Left kidney (tissue), 2 donors: ENCODE data around the gene OAS2. TPM values are rescaled to one million over a fixed set of nuclear protein-coding genes. Genes with fewer than 3 reads are reported as not detected.
A peak's percentile ranks its signal among the peaks of the same experiment; 100 is the strongest.
"Not testable (repeated sequence)": the region's sequence is repeated elsewhere in the genome, so short reads cannot be mapped to it uniquely, and the experiment has no call there.

Experiments used
- DNase-seq: peaks from one replicate; pipeline ENCODE4 v3.0.0-alpha.2; 2013
- polyA plus RNA-seq: library from polyadenylated mRNA; unstranded; fragments of 120-200 nt; gene quantifications from one replicate; pipeline ENCODE4 v1.2.1, GENCODE V29; 2013; ENCODE audit not compliant: insufficient read length

OAS2 gene
- polyA plus RNA-seq, 1 donor, result 9.9 TPM

DNA sequence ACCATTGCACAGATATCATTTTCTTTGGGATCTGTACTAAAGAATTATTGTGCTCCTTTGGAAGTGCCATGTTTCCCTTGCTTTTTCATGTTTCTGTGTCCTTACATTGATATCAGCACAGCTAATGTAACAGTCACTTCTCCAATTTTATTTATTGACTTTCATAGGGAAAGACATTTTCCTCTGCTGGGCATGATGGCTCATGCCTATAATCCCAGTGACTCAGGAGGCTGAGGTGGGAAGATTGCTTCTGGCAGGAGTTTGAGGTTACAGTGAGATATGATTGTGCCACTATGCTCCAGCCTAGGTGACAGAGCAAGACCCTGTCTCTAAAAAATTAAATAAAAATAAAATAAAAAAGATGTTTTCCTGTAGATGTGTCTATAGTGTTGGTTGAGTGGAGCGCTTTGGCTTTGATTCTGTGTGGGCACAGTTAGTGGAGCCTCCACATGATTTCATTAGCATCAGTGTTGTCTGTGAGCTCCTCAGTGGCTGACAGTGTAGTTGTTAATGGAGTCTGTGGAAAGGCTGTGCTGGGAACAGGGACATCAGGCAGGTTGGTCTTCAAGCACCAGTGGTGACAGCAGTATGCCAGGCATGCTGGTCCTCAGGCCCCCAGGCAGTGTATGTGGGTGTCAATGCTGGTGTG lies 7.4 kb downstream of the OAS2 start:
- DNase-seq, result no peak

DNA sequence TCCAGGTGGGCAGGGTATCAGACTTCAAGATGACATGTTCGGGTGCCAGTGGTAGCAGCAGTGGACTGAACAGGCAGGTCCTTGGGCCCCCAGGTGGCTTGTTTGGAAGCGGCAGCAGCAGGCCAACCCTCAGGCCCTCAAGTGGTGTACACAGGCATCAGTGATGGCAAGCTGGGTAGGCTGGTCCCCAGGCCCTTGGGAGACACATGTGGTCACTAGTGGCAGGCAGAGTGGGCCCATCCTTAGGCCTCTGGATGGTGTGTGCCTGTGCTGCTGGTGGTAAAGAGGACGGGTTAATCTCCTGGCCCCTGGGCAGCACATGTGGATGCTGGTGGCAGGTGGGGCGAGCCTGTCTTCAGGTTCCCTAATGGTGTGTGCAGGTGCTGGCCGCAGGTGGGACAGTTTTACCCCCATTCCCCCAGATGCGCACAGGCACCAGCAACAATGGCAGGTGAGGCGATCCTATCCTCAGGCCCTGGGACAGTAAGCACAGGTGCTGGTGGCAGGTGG lies 8.0 kb downstream of the OAS2 start:
- no peak for DNase-seq

DNA sequence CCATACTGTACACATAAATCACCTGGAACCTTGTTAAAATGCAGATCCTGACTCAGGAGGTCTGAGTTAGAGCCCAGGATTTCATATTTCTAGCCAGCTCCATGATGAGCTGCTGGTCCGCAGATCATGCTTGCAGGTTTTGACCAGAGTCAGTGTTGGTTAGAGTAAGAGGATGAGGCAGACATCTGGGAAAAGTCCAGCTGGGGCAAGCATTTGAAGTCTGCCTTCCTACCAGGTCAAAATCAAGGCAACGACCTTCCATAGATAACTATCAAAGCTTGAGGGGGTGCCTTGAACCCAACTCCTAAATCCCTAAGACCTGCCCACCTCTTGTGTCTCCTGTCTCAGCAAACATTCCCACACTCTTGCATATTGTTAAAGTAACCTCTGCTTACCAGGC lies 9.2 kb downstream of the OAS2 start:
- no peak for DNase-seq

DNA sequence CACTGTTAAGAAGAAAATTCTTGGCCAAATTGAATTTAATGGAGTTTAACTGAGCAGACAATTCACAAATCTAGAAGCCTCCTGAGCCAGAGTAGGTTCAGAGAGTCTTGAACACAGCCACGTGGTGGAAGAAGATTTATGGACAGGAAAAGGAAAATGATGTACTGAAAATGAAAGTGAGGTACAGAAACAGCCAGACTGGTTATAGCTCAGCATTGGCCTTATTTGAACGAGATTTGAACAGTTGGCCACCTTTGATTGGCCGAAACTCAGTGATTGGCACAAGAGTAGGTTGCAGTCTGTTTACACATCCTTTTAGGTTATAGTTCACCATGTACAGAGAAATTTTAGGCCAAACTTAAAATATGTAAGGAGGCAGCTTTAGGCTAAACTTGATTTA lies 9.9 kb downstream of the OAS2 start:
- no peak for DNase-seq

DNA sequence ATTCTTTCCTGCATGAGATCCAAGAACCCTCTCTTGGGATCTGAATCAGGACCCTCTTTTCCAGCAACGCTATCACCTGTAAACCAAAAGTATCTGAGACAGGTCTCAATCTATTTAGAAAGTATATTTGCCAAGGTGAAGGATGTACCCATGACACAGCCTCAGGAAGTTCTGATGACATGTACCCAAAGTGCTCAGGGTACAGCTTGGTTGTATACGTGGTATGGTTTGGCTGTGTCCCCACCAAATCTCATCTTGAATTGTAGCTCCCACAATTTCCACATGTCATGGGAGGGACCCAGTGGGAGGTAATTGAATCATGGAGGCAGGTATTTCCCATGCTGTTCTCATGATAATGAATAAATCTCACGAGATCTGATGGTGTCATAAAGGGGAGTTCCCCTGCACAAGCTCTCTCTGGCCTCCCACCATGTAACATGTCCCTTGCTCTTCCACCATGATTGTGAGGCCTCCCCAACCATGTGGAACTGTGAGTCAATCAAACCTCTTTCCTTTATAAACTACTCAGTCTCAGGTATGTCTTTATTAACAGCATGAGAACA lies 10.6 kb downstream of the OAS2 start:
- DNase-seq, result not testable (repeated sequence)

DNA sequence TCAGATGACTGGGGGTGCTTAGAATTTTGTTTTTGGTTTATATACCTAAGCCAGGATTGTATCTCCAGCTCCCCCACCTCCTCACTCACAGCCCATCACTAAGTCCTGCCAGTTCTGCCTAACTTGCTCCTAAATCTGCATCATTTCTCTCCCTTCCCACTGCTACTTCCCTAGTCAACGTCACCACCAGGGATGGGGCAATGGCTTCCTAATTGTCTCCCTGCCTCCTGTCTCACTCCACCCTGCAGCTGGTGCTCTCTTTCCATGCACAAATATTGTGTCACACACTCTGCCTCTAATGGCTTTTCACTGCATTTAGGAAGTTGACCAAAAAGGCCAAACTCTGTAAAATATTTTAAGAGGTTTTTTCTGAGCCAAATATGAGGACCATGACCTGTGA lies 11.5 kb downstream of the OAS2 start:
- no peak for DNase-seq

DNA sequence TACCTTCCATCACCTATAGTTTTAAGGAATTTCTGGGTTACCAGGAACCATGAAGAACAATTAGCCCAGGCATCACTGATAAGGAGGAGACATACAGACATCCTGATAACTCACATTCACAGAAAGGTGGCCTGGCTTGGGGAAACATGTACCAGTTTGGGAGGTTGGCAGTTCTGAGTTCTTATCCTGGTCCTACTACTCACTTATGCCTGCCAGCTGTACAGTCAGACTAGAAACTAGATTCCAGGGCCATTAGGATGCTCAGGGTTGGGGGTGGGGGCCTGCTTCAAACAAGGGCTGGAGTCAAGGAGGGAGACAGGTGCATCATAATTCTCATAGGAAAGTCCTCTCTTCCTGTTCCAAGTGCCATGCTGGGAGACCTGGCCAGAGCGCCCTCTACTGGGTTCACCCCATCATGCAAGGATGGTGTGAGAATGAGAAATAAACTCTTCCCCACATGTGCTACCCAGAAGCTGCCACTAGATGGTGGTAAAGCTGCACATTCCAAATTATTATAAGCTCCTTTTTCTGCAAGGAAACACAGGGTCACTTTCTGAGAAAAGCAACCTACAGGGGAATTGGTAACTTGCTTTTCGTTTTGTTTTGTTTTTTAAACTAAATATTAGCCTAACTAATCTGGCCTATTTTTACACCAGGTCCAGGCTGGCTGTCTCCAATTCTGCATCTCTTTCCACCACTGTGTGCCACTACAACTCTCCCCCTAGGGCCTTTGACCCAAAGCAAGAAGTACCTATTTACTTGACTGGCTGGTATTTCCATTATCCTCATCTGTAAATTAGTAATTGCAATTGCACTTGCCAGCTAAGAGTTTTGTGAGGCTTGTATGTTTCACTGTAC lies 14.5 kb downstream of the OAS2 start:
- DNase-seq, result peak; percentile 47

DNA sequence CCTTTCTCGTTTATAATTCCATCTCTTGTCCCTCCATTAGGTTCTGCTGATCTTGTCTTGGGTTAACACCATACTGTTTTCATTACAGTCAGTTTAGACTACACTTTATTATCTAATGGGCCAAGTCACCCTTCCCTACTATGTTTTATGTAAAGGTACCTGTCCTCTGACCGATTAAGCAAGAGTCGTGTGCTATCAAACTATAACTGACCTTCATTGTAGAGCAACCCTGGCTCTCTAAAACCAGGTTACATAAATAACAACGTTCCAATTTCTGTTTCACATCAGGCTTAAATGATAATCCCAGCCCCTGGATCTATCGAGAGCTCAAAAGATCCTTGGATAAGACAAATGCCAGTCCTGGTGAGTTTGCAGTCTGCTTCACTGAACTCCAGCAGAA lies 16.7 kb downstream of the OAS2 start:
- no peak for DNase-seq

DNA sequence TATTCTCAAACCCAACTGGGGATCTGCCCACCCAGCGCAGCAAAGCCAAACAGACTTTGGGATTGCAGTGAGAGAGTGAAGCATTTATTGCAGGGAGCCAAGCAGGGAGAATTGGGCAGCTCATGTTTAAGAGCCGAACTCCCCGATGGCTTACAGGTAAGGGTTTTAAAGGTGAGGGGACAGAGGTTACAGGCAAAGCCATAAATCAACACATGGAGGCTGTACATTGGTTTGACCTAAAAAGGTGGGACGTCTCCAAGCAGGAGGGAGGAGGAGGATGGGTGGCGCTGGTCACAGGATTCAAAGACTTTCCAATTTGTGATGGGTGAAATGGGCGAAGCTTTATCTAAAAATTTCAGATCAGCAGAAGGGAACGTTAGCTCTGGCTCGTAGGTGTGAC lies 18.2 kb downstream of the OAS2 start:
- no peak for DNase-seq

DNA sequence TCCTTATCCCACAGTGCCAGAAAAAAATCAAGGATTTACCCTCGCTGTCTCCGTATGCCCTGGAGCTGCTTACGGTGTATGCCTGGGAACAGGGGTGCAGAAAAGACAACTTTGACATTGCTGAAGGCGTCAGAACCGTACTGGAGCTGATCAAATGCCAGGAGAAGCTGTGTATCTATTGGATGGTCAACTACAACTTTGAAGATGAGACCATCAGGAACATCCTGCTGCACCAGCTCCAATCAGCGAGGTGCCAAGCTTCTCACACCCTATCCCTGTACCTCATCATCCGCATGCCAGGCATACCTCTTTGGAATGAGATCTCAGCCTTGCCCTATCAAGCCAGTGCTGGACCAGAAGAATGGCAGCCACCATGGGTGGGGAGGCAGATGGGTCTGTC lies 19.2 kb downstream of the OAS2 start:
- DNase-seq, result no peak

DNA sequence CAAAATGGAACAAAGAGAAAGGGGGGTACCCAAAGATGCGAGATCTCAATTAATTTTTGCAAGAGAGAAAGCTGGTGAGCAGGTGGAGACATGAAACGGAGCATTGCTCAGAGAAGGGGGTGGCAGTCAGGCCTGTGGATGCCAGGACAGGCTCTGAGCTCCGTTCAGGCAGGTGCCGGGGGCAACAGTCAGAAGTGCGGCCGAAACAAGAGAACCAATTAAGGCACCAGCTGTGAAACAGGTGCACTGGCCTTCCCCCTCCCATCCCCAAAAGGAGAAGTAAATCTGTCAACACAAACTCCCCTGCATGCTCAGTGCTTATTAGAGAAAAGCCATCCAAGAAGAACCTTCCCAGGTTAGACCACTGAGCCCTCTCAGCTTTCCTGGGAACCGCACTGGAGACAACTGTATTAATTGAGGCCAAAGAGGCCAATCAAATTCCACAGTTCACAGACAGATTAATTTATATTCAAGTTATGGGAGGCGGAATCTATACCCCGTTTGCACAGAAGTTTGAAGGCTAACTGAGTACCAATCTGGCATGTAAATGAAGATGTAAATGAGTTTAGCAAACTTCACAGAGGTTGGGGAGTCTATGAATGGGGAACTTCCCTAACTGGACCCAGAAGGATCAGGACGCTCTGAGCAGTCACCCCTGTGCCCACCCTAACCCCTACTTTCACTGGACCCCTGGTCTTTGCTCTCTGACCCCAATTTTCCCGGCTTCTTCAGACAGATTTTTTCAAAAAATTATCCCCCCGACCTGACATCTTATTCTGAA lies 20.9 kb downstream of the OAS2 start:
- no peak for DNase-seq

DNA sequence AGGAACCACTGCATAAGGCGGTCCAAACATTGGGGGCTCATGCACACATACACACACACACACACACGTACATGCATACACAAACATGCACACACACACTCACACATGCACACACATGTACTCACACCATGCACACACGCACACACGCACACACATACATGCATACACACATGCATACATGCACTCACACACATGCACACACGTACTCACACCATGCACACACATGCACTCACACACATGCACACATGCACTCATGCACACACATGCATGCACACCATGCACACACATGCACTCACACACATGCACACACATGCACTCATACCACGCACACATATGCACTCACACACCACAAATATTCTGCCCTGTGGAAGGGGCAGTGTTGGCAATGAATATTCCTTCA lies 22.1 kb downstream of the OAS2 start:
- DNase-seq, result no peak

DNA sequence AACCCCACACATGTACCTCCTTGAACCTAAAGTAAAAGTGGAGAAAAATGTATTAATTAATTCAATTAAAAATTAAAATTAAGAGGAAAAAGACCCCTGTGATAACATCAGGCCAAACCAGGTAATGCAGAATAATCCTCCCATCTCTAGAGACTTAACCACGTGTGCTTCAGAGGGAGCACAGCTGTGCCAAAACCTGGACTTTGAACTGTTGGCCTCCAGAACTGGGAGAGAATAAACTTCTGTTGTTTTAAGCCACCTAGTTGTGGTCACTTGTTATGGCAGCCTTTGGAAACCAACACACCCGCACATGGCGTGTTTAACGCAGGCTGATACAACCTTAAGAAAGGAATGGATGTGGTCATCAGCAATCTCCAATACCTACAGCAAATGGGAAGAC lies 23.8 kb downstream of the OAS2 start:
- no peak for DNase-seq

DNA sequence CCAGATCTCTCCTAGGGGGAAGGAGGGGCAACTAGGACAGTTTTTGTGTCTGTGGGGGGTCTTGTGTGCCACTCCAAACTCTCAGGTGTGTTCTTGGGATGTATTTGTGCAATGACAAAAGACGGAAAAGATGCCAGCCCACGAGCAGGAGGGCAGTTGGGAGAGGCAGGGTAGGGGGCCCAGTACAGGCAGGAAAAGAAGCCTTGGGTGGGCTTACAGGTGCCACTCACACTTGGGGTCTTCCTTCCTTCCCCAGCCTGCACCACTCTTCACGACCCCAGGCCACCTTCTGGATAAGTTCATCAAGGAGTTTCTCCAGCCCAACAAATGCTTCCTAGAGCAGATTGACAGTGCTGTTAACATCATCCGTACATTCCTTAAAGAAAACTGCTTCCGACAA lies 24.4 kb downstream of the OAS2 start:
- no peak for DNase-seq

DNA sequence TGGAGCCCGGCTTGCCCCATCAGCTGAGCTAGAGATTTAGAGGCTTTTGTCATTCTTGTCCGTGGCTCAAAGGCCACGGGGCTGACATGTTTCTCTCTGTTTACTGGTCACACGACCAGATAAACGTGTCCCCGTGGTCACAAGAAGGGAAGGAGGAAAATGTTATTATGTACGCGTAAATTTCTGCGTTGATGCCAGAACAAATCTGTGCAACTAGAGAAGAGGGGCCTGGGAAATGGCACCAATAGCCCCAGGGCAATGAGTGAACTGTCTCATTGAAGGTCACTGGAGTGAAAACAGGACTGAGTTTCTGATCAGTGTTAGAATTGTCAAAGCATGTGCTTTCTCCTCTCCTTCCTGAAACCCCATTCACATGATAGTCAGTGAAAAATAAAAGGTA lies 25.3 kb downstream of the OAS2 start:
- DNase-seq, result no peak

DNA sequence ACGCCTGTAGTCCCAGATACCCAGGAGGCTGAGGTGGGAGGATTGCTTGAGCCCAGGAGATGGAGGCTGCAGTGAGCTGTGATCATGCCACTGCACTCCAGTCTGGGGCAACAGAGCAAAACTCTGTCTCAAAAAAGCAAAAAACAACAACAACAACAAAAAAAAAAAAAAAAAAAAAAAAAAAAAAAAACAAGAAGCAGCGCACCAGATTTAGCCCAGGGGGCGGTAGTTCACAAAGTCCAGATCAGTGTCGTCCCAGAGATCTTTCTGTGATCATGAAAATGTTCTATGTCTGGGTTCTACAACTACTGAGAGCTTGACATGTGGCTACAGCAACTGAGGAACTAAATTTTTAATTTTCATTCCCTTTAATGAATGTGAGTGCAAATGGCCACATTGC lies 27.4 kb downstream of the OAS2 start:
- DNase-seq, result no peak

DNA sequence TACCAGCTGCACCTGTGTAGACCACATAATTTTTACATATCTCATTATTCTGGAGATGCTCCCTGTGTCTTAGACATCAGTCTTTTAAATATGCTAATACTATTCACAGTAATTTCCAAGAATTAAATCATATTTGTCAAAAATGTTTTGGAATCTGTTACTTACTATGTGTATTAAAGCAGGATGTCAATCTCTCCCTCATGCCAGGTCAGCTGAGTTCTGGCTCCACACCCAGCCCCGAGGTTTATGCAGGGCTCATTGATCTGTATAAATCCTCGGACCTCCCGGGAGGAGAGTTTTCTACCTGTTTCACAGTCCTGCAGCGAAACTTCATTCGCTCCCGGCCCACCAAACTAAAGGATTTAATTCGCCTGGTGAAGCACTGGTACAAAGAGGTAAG lies 27.9 kb downstream of the OAS2 start:
- no peak for DNase-seq

DNA sequence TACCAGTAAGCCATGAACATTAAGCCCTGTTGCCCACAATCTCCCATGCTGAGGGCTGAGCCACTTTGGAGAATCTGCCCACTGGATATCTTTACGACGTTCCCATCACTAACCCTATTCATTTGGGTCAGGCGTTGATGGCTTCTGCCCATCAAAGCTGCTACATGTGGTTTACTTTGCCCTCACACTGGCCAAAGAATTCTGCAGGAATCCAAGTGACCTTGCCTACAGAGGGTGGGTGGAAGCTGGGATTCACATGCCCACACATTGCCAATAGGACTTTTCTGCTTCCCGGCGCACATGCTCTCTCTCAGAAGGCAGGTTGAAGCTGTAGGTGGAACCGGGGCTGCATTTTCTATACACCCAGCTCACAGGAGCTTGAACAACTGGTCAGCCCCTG lies 28.3 kb downstream of the OAS2 start:
- DNase-seq, result no peak

DNA sequence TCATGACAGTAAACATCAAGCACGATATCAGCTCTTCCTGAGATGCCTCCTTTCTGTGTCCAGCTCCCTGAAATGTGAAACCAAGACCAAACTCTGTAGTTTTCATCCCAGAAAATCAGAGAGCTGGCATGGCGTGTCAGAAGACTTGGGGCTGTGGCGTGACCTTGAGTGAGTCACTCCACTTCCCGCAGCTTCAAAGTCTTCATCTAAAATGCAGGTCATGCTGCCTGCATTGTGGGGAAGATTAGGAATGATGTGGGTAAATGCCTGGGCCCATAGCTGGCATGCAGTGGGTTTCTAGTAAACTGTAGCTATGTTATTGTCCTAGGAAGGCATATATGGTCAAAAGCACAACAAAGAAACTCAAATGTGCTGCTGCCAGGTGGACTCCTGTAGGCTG lies 28.8 kb downstream of the OAS2 start:
- no peak for DNase-seq

DNA sequence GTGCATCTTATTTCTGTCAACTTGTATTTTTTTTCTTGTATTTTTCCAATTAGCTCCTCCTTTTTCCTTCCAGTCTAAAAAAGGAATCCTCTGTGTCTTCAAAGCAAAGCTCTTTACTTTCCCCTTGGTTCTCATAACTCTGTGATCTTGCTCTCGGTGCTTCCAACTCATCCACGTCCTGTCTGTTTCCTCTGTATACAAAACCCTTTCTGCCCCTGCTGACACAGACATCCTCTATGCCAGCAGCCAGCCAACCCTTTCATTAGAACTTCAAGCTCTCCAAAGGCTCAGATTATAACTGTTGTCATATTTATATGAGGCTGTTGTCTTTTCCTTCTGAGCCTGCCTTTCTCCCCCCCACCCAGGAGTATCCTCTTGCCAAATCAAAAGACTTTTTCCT lies 32.4 kb downstream of the OAS2 start:
- no peak for DNase-seq

DNA sequence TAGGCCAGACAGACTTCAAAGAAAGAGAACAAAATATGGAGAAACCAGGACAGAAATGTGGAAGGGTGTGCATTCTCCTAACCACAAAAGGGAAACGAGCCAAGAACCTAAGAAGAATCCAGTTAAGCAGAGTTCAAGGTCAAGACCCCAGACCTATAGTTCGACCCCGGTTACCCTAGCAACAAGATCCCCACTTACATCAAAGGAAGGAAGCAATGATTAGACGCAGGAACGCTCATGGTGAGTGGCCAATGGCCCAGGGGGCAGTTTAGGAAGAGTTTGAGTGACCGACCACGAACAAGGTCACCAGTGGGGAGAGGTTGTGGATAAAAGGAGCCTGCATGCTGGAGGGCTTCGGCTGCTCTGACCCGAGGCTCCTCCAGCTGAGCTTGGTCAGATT lies 36.2 kb downstream of the OAS2 start:
- no peak for DNase-seq

DNA sequence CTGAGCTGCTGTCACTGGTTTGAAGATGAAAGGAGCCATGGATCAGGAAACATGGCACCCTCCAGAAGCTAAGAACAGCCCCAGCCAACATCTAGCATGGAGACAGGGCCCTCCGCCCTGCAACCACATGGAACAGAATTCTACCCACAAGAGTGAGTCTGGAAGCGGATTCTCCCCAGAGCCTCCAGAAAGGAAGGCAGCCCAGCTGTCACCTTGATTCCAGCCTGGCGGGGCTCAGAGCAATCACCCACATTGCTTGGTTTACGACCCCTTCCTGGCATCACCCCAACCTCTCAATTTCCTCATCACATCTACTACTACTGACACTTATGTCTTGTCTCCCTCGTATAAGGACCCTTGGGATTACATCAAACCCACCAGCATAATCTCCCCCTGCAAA lies 38.5 kb downstream of the OAS2 start:
- no peak for DNase-seq

DNA sequence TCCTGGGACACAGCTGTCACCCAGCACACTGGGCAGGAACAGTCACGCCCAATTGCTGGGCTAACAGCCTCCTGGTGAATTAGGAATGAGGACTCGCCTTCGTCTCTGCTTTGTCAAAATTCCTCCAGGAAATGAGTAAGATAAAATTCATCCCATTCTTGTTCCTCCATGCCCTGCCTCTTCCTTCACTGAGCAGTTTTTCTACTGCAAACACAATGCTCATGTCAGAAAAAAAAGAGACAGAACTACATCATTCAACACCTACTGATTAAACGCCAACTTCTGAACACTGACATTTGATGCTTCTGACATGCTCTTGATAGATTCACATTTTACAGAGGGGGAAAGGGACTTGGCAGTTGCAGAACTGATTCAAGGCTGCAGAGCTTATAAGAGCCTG lies 40.7 kb downstream of the OAS2 start:
- no peak for DNase-seq
